Ovary (tissue), 9 donors: ENCODE measurements around the gene SLC38A4. TPM values are rescaled to one million over a fixed set of nuclear protein-coding genes. Genes with fewer than 3 reads are reported as not detected.

Experiments used
- DNase-seq, 5 donors: peaks; one replicate each; pipeline ENCODE4 v3.0.0-alpha.2; 2019 to 2020
- H3K27ac ChIP-seq, 2 donors: fragments of 200-600 bp; one replicate each; pipeline versions ENCODE4 v1.5.1 to v1.8.0; 2019 to 2022
- H3K27me3 ChIP-seq: fragments of 200-600 bp; one replicate; pipeline ENCODE4 v1.8.0; 2022
- H3K36me3 ChIP-seq: fragments of 200-600 bp; sonication (generic); one replicate; pipeline ENCODE4 v1.5.1; 2019
- H3K4me1 ChIP-seq: one replicate; pipeline ENCODE4 v1.8.1; 2013; ENCODE audit warnings: mild to moderate bottlenecking, moderate library complexity; ENCODE audit not compliant: insufficient read depth
- H3K4me3 ChIP-seq: fragments of 200-600 bp; sonication (generic); one replicate; pipeline ENCODE4 v1.5.1; 2017
- H3K9me3 ChIP-seq, 2 donors: fragments of 200-600 bp in 1 of 2; sonication (generic) in 1 of 2; one replicate each; pipeline versions ENCODE4 v1.5.1 to v1.8.1; 2013 to 2019; ENCODE audit warnings: mild to moderate bottlenecking in 1 of 2, moderate library complexity in 1 of 2
- CTCF ChIP-seq, 3 donors: fragments of 450-650 bp in 2 of 3; fragments of 200-600 bp in 1 of 3; IDR thresholded peaks; one replicate each; pipeline versions ENCODE4 v1.5.1 to v1.8.0; 2016 to 2022; ENCODE audit warnings: antibody characterized with exemption in 3 of 3, mild to moderate bottlenecking in 1 of 3
- EP300 ChIP-seq: sonication (generic); formaldehyde crosslinking; IDR thresholded peaks from one replicate; pipeline ENCODE4 v1.6.1; 2017; ENCODE audit warnings: antibody characterized with exemption
- POLR2A ChIP-seq: fragments of 450-650 bp; IDR thresholded peaks from one replicate; pipeline ENCODE4 v1.6.1; 2017; ENCODE audit warnings: antibody characterized with exemption, mild to moderate bottlenecking, moderate library complexity
- WGBS, 3 donors: extraction: QIAGEN DNeasy Blood & Tissue Kit in 1 of 3; methylation state at CpG; one replicate each; pipeline versions ENCODE4 v1.1.5 to v1.1.7; 2013 to 2017; 5-methylcytosine and 5-hydroxymethylcytosine counted together
- intact Hi-C, 4 donors: fragments of 100-400 bp; cut with DNase I; formaldehyde crosslinking; loops; one replicate each; pipeline versions ENCODE4 v1.11.0 to v1.15.1; 2022 to 2023
- polyA plus RNA-seq, 2 donors: library from polyadenylated mRNA; stranded (reverse); fragments of 200-250 nt in 1 of 2; fragments of 350-450 nt in 1 of 2; fragmentation: Illumina TruSeq in 1 of 2; extraction: RNeasy Lipid Tissue Mini Kit (QIAGEN cat#74804) in 1 of 2; gene quantifications; one replicate each; pipeline ENCODE4 v1.2.3, GENCODE V29; 2013 to 2014
- total RNA-seq, 7 donors: library from RNA; depleted of rRNA in 2 of 7; stranded (reverse); fragments of >200 nt in 2 of 7; fragmentation: NEBNext Ultra II Directional in 3 of 7; extraction: Animal tissue kit (Norgen Biotek cat#: 25700) in 3 of 7; gene quantifications; one replicate each; pipeline versions ENCODE4 v1.1.0 to v1.2.4, GENCODE V29; 2016 to 2023
- donor health status: DM: no; HTN: no; CAD: no; lungs with moderate emphysema.
- donor health status: DM: no; HTN: no; CAD: no.
- donor health status: Bipolar disorder and iron deficiency.
- donor health status: DM: yes; HTN: yes; CAD: no.
- donor health status: DM: no; HTN: no; CAD: no.
- donor health status: DM: yes; HTN: yes; CAD: no.

Gene SLC38A4
- total and polyA plus RNA-seq, 9 donors: 0.15 to 2.0 (median 0.28) TPM; not detected in 2

DNA sequence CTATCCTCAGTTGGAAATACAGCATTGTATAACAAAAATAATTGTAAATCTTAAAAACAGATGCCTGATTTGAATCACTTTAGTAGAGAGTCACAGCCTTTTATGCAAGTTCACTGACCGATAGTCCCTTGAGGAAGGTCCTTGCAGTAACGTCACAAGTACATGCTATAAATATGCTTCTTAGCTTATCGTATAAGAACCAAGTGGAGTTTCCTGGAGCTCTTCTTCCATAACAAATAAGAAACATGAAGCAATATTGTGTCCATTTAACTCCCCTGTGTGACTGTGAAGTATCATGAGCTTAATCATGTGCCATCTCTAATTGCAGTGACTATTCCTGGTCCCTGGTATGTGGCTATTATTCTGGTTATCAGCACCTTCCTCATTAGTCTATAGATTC lies 107.9 kb downstream of the SLC38A4 start:
- no peaks in the 10 kb centered on the region for H3K9me3 ChIP-seq
- 79 to 86% (median 83%) methylated on average over 3 of the region's 3 CpGs for WGBS, 3 donors
- no peak overlapping the region for H3K27ac ChIP-seq
- no peak for DNase-seq
- H3K4me1 ChIP-seq: no peaks in the 10 kb centered on the region
- no peak overlapping the region for H3K4me3 ChIP-seq
- no peaks in the 10 kb centered on the region for H3K27me3 ChIP-seq
- intact Hi-C loops: no loop called here
- H3K36me3 ChIP-seq: no peaks in the 10 kb centered on the region
- TF ChIP-seq EP300: no peak
- no peak for TF ChIP-seq CTCF (IDR thresholded peaks at IDR 0.05)
- TF ChIP-seq POLR2A: no peak

DNA sequence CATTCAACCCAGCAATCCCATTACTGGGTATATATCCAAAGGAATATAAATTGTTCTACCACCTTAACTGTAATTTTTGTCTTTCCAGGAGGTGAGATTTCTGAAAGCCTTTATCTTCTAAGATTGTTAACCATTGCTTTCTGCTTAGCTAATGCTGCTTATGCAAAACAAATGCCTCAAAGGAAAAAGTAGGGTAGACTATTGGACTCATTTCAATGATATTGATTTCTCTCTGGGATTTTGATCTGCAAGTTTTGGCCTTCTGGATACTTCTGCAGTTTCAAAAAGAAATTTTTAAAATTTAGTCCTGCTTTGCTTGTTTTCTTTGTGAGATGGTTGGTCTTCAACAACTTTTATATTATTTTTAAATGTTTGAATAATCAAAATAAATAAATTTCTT lies 108.6 kb downstream of the SLC38A4 start:
- H3K27ac ChIP-seq: no peak overlapping the region
- no peak for DNase-seq
- no peak overlapping the region for H3K4me3 ChIP-seq
- intact Hi-C loops: no loop called here
- H3K9me3 ChIP-seq: no peaks in the 10 kb centered on the region
- no peak for TF ChIP-seq CTCF (IDR thresholded peaks at IDR 0.05)
- TF ChIP-seq EP300: no peak
- TF ChIP-seq POLR2A: no peak
- H3K36me3 ChIP-seq: no peaks in the 10 kb centered on the region
- H3K27me3 ChIP-seq: no peaks in the 10 kb centered on the region
- H3K4me1 ChIP-seq: no peaks in the 10 kb centered on the region
